Measurements from ENCODE around the gene GLCCI1.

DNA sequence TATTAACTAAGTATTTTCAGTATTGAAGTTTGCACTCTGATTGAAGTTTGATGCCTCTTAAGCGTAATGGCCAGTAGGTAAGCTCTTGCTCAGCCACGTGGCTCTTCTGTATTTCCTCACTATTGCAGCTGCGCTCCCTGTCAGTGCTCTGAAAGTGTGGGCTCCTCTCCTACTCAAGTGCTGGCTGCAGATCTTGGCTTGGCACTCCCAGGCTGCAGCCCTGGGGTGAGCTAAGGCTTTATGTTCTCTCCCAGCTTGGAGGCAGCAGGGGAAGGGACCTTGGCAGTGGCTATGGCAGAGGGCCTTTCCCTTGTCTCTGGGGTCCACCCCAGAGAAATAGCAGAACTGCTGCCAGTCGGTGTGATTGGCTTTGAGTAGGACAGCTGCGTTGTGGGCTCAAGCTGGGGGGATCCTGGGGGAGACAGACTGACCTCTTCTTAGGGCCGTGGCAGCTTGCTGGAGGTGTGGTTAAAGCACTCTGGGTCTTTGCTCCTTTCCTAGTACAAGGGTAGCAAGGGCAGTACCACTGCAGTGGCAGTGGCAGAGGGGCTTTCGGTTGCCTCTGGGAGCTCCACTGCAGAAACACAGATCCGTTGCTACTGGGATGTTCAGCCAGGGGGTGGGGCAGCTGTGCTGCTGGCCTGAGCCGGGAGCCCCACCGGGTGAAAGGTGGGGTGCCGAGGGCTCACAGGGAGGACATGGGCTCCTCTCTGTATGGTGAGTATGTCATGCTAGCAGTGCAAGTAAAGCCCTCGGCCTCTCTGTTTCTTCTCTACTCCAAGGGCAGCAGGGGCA, 100.5 kb downstream of the GLCCI1 start:
- TF ChIP-seq CTCF (IDR thresholded peaks at IDR 0.05; ENCODE audit: low read depth, low read length, missing input control) (no peak), GABPA (IDR thresholded peaks at IDR 0.05 in 1 of 2, conservative IDR thresholded peaks at IDR 0.05 in 1 of 2) (no peak), JUND (IDR thresholded peaks at IDR 0.05) (no peak), YY1 (IDR thresholded peaks at IDR 0.05) (no peak), TAF1 (conservative IDR thresholded peaks at IDR 0.05) (no peak)
- TF ChIP-seq, protein P1, sequence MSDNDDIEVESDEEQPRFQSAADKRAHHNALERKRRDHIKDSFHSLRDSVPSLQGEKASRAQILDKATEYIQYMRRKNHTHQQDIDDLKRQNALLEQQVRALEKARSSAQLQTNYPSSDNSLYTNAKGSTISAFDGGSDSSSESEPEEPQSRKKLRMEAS (IDR thresholded peaks at IDR 0.05) = no peak

Measured in liver (tissue), 3 donors.